Neural cell (in vitro differentiated cells): Measurements from ENCODE around the gene SBK3.

Experiments used
- EP300 ChIP-seq: fragments of 450-650 bp; conservative IDR thresholded peaks from 2 replicates; pipeline ENCODE4 v1.6.1; 2014; ENCODE audit warnings: antibody characterized with exemption, mild to moderate bottlenecking, moderate library complexity; ENCODE audit not compliant: poor library complexity, severe bottlenecking
- EZH2 ChIP-seq: fragments of 200-600, 300-800 bp; shearing (Covaris generic), sonication (generic); IDR thresholded peaks from 2 replicates; pipeline ENCODE4 v1.6.1; 2014; ENCODE audit warnings: antibody characterized with exemption, low read length, borderline replicate concordance, mild to moderate bottlenecking; ENCODE audit not compliant: insufficient read depth, poor library complexity, severe bottlenecking
- MXI1 ChIP-seq: fragments of 450-650 bp; conservative IDR thresholded peaks from 2 replicates; pipeline ENCODE4 v1.6.1; 2014; ENCODE audit warnings: antibody characterized with exemption, mild to moderate bottlenecking; ENCODE audit not compliant: poor library complexity, severe bottlenecking
- POLR2AphosphoS5 ChIP-seq: IDR thresholded peaks from 2 replicates; pipeline ENCODE4 v1.6.1; 2012
- RAD21 ChIP-seq: fragments of 450-650 bp; conservative IDR thresholded peaks from 2 replicates; pipeline ENCODE4 v1.6.1; 2014; ENCODE audit warnings: antibody characterized with exemption, mild to moderate bottlenecking, moderate library complexity
- TF ChIP-seq, protein P1 (sequence below): fragments of 450-650 bp; IDR thresholded peaks from 2 replicates; pipeline ENCODE4 v1.5.1; 2014; ENCODE audit warnings: antibody characterized with exemption, mild to moderate bottlenecking, moderate library complexity; ENCODE audit not compliant: poor library complexity, severe bottlenecking
- TF ChIP-seq, protein P2 (sequence below): IDR thresholded peaks from 2 replicates; pipeline ENCODE4 v1.6.1; 2012; ENCODE audit warnings: borderline replicate concordance

DNA sequence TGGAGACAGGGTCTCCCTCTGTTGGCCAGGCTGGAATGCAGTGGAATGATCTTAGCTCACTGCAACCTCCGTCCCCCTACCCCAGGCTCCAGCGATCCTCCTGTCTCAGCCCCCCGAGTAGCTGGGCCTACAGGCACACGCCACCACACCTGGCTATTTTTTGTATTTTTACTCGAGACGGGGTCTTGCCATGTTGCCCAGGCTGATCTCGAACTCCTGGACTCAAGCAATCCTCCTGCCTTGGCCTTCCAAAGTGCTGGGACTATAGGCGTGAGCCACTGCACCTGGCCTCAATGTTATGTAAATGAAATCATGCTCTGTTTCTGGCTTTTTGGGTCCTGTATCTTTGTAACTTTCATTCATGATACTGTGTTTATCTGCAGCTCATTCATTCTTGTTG lies 43.4 kb upstream of the SBK3 start:
- TF ChIP-seq, protein P1, sequence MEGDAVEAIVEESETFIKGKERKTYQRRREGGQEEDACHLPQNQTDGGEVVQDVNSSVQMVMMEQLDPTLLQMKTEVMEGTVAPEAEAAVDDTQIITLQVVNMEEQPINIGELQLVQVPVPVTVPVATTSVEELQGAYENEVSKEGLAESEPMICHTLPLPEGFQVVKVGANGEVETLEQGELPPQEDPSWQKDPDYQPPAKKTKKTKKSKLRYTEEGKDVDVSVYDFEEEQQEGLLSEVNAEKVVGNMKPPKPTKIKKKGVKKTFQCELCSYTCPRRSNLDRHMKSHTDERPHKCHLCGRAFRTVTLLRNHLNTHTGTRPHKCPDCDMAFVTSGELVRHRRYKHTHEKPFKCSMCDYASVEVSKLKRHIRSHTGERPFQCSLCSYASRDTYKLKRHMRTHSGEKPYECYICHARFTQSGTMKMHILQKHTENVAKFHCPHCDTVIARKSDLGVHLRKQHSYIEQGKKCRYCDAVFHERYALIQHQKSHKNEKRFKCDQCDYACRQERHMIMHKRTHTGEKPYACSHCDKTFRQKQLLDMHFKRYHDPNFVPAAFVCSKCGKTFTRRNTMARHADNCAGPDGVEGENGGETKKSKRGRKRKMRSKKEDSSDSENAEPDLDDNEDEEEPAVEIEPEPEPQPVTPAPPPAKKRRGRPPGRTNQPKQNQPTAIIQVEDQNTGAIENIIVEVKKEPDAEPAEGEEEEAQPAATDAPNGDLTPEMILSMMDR: no peak
- TF ChIP-seq EP300 (no peak), POLR2AphosphoS5 (no peak), EZH2 (no peak), MXI1 (no peak), RAD21 (no peak)
- TF ChIP-seq, protein P2, sequence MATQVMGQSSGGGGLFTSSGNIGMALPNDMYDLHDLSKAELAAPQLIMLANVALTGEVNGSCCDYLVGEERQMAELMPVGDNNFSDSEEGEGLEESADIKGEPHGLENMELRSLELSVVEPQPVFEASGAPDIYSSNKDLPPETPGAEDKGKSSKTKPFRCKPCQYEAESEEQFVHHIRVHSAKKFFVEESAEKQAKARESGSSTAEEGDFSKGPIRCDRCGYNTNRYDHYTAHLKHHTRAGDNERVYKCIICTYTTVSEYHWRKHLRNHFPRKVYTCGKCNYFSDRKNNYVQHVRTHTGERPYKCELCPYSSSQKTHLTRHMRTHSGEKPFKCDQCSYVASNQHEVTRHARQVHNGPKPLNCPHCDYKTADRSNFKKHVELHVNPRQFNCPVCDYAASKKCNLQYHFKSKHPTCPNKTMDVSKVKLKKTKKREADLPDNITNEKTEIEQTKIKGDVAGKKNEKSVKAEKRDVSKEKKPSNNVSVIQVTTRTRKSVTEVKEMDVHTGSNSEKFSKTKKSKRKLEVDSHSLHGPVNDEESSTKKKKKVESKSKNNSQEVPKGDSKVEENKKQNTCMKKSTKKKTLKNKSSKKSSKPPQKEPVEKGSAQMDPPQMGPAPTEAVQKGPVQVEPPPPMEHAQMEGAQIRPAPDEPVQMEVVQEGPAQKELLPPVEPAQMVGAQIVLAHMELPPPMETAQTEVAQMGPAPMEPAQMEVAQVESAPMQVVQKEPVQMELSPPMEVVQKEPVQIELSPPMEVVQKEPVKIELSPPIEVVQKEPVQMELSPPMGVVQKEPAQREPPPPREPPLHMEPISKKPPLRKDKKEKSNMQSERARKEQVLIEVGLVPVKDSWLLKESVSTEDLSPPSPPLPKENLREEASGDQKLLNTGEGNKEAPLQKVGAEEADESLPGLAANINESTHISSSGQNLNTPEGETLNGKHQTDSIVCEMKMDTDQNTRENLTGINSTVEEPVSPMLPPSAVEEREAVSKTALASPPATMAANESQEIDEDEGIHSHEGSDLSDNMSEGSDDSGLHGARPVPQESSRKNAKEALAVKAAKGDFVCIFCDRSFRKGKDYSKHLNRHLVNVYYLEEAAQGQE: no peak
